ENCODE measurements around the gene CDH2.

CDH2 gene

DNA sequence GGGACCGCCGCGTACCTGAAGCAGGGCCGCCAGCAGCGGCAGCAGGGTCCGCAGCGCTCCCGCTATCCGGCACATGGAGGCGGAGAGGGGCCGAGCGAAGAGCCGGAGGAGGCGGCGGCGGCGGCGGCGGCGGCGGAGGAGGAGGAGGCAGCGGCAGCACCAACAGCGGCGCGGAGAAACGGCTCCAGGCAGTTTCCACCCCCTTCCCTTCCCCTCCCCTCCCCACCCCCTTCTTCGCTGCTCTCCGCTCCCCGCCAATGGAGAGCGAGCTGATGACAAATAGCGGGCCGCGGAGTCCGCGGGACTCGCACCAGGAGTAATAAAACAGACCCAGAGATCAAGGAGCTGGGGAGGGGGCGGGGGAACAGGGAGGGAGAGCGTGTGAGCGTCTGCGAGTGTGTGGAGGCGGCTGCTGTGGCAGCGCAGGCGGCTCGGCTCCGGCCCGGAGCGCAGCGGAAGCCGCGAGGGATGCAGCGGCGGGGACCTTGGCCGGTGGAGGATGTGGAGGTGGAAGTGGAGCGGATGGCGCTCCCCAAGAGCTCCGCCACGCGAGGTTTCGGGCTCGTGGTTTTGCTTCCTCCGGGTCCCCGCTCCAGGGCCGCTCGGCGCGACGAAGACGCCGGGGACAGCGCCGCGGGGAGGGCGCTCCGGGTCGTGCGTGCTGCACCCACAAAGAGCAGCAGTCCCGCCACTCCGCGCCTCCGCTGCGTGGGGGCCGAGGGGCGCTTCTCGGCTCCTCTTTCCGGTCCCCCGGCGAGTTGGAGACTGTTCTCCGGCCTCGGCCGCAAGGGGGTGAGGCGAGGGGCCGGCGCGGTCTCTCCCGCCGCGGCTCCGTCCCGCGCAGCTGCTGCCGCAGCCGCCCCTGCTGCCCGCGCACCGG lies at the start of gene CDH2:
Gene CDH2, minus strand, starts transcription at position 183 of the 880 bp plus-strand sequence. Its CDS starts 108 bp downstream, at position 75.
- TF ChIP-seq CTCF (IDR thresholded peaks at IDR 0.05; ENCODE audit: insufficient read depth, low read depth, low read length, missing control alignments), result no peak
- no peak for DNase-seq (ENCODE audit: low read depth)
- H3K4me3 ChIP-seq (ENCODE audit: low read depth, low read length), result no peak within 1 kb of the TSS

DNA sequence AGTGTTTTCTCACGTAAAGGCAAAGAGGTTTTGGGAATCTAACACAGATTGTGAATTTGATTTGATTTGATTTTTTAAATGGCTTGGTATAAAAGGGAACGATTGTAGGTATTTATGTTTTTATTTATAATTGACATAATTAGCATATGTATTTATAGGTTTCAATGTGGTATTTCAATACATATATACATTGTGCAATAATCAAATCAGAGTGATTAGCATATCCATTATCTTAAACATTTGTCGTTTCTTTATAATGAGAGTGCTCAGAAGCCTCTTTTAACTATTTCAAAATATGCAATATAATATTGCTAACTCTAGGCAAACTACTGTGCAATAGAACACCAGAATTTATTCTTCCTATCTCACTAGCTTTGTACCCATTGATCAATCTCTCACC lies 35.1 kb upstream of the CDH2 start:
- TF ChIP-seq CTCF (IDR thresholded peaks at IDR 0.05; ENCODE audit: insufficient read depth, low read depth, low read length, missing control alignments), result no peak
- H3K4me3 ChIP-seq (ENCODE audit: low read depth, low read length), result no peak overlapping the region
- DNase-seq (ENCODE audit: low read depth), result no peak

GRCh38 chr18:28208712-28209265 lies 31.9 kb upstream of the CDH2 start:
- DNase-seq (ENCODE audit: low read depth), result no peak
- no peak overlapping the region for H3K4me3 ChIP-seq (ENCODE audit: low read depth, low read length)
- TF ChIP-seq CTCF (IDR thresholded peaks at IDR 0.05; ENCODE audit: insufficient read depth, low read depth, low read length, missing control alignments), result no peak

DNA sequence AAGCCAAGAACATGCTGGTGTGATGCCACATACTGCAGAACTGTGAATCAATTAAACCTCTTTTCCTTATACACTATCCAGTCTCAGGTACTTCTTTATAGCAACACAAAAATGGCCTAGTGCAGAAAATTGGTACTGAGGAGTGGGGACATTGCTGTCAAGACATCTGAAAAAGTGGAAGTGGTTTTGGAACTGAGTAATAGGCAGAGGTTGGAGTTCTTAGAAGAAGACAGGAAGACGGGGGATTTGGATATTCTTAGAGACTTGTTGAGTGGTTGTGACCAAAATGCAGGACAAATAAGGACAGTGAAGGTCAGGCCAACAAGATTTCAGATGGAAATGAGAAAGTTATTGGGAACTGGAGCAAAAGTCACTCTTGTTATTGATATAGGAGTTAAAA lies 31.3 kb upstream of the CDH2 start:
- DNase-seq (ENCODE audit: low read depth), result no peak
- TF ChIP-seq CTCF (IDR thresholded peaks at IDR 0.05; ENCODE audit: insufficient read depth, low read depth, low read length, missing control alignments), result no peak
- no peak overlapping the region for H3K4me3 ChIP-seq (ENCODE audit: low read depth, low read length)

- H3K4me3 ChIP-seq (ENCODE audit: low read depth, low read length), result no peak overlapping the region
- no peak for TF ChIP-seq CTCF (IDR thresholded peaks at IDR 0.05; ENCODE audit: insufficient read depth, low read depth, low read length, missing control alignments)
- DNase-seq (ENCODE audit: low read depth), result no peak
Measured at GRCh38 chr18:28204154-28204553, 27.2 kb upstream of the CDH2 start.

DNA sequence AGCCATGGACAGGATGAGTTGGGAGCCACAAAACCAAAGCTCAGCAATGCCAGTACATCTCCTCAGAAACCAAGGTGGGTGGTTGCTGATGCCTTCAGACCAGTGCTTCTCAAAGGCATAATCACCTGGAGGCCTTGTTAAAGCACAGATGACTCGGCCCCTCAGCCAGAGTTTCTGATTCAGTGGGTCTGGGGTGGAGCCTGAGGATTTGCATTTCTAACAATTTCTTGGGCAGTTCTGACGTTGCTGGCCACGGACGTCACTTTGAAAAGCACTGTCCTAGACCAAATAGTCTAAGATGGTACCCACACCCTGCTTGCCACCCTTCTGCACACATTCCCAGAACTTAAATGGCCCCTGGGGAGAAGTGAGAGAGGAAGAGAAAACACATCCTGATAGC lies 24.1 kb upstream of the CDH2 start:
- H3K4me3 ChIP-seq (ENCODE audit: low read depth, low read length), result no peak overlapping the region

More for the DNA sequence above, 24.1 kb upstream of the CDH2 start:
- DNase-seq (ENCODE audit: low read depth), result no peak
- no peak for TF ChIP-seq CTCF (IDR thresholded peaks at IDR 0.05; ENCODE audit: insufficient read depth, low read depth, low read length, missing control alignments)
